SKM-1 (cell line): Measurements from ENCODE around the gene FEM1C.

Source experiments
- DNase-seq: peaks from one replicate; lab custom pipeline; 2025; ENCODE audit not compliant: unreplicated experiment; lab: John Stamatoyannopoulos, UW

Gene FEM1C

DNA sequence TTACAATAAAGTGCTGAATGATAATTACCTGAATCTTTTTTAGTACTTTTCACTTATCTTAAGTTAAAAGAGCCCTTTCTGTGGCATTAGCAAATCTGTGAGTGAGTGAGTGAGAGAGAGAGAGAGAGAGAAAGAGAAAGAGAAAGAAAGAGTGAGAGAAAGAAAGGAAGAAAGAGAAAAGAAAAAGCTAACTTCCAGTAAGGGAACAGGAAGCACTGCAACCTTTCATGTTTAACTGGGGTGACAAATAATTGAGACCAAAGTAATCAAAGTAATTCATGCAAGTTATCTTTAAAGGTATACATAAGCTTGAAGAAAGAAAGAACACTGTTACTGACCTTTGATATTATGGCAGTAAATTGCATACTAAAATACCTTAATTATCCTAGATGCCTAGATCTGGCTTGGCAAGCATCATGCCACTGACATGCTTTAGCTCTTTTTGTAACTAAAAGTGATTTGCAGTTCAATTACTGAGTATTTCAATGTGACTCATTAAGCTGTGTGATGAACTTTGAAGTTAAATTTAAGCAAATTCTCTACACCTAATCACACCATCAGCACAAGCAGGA, 21.7 kb downstream of the FEM1C start:
- no peak for DNase-seq

DNA sequence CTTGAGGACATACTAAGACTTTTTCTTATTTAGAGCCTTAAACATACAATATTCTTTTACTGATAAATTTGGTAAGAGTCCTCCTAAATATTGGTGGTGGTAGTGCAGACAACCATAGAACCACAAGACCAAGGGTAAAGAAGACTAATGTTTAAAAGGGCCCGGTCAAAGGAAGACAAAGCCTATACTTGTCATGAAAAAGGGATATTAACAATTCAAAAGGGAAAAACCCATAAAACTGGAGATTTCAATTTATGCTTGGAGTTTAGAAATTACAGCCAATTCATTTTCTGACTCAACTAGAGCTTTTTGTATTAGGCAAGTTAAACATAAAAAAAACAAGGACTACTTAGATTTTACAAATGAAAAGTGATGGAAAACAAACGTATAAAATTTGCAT, 24.4 kb downstream of the FEM1C start:
- no peak for DNase-seq

GRCh38 chr5:115516372-115516771, 28.2 kb downstream of the FEM1C start:
- DNase-seq: no peak

DNA sequence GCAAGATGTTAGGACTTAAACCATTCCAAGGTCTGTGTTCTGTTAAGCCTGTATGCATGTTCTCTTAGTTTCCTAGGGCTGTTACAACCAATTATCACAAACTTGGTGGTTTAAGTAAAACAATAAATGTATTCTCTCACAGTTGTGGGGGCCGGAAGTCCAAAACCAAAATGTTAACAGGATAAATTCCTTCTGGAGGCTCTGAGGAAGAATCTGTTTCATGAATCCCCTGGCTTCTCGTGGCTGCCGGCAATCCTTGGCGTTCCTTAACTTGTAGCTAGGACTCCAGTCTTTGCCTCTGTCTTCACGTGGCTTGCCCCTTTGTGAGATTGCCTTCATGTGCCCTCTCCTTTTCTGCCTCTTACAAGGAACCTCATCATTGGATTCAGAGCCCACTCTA, 30.4 kb downstream of the FEM1C start:
- no peak for DNase-seq

- no peak for DNase-seq
Observed at GRCh38 chr5:115511632-115512031, 32.9 kb downstream of the FEM1C start.

DNA sequence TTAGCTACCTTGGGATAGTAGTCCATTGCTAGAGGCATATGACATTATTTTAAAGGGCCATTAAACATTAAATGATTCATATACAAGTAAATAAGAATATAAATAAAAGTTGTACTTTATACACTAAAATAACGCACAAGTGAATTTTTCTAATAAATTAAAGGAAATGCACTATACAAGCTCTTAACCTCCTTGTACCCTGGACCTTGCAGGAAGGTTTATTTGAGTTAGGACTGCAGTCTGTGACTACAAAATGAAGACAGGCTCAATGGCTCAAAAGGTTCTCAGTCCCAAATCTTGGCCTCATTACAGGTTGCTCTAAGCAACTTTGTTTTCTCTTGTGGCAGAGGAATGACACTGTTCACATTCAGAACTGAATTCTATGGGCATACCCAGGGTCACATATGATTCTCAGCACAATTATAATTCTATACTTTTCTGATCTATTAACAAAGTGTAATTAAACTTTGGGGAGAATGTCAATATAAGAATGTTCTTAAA, 34.4 kb downstream of the FEM1C start:
- no peak for DNase-seq

GRCh38 chr5:115509547-115509946, 35.0 kb downstream of the FEM1C start:
- DNase-seq: no peak

GRCh38 chr5:115507681-115508080, 36.9 kb downstream of the FEM1C start:
- DNase-seq: no peak

DNA sequence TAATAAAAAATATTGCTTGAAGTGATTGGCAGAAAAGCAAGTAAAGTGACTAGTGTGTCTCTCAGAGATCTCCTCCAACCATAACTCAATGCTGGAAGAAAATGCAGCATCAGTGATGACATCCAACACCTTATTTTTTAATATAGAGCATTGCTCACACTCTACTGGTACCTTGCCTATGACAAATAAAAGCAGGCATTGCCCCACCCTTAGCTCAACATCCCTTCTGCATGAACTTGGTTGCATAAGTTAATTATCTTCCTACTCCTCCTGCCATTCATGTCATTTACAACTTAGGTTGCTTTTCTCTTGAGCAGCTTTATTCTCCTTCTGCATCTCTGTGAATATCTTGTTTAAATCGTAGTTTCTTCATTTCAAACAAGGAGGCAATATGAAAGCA, 41.2 kb downstream of the FEM1C start:
- DNase-seq: no peak

DNA sequence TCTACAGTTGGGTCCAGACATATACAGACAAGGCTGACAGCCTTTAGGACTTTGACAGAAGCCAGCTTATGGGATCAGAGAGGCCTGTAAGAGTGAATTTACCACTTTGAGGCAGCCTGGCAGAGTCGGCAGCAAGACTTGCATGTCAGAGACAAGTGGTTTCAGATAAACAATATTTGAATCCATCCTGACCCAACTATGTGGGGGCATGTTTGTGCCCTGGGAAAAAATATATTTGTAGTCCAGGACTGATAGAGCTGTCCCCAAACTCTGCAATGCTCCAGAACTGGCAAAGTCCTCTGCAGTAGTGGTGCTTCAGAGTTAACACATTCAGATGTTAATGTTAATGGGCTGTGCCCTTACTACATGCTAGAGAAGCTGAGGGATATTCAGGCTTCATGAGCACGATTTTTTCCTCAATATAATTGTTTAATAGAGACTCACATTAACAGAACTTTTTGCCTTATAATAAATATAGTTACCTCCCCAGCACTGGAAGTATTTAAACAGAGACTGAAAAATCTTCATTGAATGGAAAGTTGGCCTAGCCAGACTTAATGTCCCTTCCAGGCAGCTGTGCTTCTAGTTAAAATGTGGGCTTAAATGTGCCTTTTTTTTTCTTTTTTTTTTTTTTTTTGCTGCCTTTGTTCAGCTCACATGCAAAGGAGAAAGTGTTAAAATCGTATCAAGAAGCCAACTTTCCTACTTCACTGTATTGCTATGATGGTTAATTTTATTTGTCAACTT, 42.9 kb downstream of the FEM1C start:
- no peak for DNase-seq

- no peak for DNase-seq
Observed at GRCh38 chr5:115500225-115500624, 44.4 kb downstream of the FEM1C start.

DNA sequence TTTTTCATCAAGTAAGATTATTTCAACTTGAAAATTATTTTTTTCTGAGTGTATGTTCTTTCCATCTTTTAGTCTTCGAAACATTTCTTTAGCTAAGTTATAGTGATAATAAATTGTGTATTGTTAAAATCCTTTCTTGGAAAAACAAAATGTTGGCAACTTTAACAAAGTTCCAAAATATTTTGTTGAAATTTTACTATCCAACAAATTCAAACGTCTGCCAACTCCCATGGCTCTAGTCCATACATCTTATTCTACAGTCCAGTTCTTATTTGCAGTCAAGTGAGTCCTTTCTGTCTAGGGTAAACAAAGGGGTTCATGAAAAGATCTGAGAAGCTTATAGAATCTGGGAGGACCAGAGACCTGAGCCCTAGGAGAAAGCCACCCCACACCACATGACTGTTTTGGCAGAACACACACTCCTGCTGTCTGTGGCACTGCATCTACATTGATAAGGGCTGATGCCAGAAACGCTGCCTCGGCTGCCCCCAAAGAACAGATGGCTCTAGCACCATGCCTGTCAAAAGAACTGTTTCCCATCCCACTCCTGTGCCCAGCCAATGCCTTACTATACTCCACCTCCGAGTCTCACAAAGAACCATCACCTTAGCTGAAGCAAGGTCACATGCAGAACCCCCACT, 47.5 kb downstream of the FEM1C start:
- DNase-seq: no peak

GRCh38 chr5:115494570-115495289, 49.8 kb downstream of the FEM1C start:
- no peak for DNase-seq

DNA sequence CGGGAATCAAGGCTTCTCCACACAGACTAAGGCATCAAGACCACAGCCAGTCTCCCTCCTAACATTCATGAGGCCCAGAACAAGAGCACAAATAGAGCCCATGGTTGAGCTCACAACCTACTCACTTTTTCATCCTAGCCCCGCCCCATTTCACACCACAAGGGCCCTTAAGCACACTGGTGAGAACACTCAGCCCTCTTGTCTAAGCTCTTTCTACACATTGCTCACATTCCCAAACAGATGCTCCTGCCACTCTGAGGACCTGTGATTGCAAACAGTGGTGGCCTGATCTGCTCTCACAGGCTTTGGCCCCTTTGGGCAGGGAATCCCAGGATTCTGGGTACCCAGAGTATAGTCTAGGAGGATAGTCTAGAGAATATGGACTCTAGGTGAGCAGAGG, 54.0 kb downstream of the FEM1C start:
- DNase-seq: no peak

- DNase-seq: no peak
Observed at GRCh38 chr5:115489733-115490132, 54.8 kb downstream of the FEM1C start.

DNA sequence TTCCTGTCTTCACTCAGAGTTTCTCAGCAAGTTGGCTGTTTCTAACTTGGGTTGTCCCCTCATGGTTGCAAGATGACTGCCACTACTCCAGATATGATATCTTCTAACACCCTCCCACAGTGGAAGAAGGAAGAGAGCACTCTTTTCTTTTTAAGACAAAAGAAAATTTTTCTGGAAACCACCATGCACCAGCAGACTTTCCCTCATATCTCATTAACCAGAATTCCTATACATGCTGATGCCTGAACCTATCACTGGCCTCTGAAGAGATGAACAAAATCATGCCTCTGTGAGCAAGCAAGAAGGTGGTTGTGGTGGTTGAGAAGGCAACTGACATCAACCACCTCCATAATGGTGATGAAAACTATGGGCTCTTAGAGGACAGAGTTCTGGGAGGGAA, 56.8 kb downstream of the FEM1C start:
- no peak for DNase-seq

DNA sequence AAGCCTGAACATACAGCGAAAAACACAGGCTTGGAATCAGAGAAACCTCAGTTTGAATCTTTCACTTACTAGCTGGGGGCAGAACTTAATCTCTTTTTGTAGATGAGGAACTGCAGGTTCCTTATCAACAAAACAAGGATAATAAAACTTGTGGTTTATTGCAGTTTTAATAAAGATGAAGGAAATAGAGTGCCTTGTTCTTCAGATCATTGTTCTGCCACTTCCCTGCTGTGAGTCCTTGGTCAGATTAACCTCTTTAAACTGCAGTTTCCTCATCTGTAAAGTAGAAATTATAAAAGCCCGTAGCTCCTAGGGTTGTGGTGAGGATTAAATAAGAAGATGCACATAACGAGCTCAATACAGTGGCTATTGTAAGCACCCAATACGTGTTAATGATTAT, 57.4 kb downstream of the FEM1C start:
- DNase-seq: no peak

GRCh38 chr5:115486728-115487127, 57.8 kb downstream of the FEM1C start:
- no peak for DNase-seq

GRCh38 chr5:115484368-115484767, 60.2 kb downstream of the FEM1C start:
- DNase-seq: peak; percentile 91

DNA sequence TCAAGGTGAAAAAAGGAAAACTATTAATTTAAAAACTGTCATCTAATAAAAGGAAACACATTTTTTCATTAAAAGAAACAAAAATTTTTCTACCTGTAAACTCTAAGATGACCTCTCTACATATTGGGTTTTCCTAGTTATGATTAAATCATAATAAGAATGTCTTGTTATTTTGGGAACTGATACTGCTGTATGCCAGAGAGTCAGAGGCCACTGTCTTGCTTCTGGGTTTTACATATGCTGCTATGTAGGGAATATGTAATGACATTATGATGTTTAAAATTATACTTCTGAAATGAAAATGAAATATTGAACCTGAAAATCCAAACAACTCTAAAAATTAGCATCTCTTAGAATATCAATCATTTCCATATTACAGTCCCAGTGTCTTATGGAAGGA, 63.7 kb downstream of the FEM1C start:
- DNase-seq: no peak

GRCh38 chr5:115480271-115480670, 64.3 kb downstream of the FEM1C start:
- no peak for DNase-seq
